ENCODE data around the gene SLC6A2.

GRCh38 chr16:55695595-55695994 is 39.8 kb downstream of the SLC6A2 start:
- TF ChIP-seq, protein P1, sequence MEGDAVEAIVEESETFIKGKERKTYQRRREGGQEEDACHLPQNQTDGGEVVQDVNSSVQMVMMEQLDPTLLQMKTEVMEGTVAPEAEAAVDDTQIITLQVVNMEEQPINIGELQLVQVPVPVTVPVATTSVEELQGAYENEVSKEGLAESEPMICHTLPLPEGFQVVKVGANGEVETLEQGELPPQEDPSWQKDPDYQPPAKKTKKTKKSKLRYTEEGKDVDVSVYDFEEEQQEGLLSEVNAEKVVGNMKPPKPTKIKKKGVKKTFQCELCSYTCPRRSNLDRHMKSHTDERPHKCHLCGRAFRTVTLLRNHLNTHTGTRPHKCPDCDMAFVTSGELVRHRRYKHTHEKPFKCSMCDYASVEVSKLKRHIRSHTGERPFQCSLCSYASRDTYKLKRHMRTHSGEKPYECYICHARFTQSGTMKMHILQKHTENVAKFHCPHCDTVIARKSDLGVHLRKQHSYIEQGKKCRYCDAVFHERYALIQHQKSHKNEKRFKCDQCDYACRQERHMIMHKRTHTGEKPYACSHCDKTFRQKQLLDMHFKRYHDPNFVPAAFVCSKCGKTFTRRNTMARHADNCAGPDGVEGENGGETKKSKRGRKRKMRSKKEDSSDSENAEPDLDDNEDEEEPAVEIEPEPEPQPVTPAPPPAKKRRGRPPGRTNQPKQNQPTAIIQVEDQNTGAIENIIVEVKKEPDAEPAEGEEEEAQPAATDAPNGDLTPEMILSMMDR (conservative IDR thresholded peaks at IDR 0.05; ENCODE audit: low read depth, low read length), result no peak
- TF ChIP-seq EZH2phosphoT487 (IDR thresholded peaks at IDR 0.05; ENCODE audit: borderline replicate concordance, low read length) (no peak), EZH2 (IDR thresholded peaks at IDR 0.05; ENCODE audit: low read length, unreplicated experiment) (no peak)

Data from PC-3 (cell line).